EL (cell line): ENCODE measurements around the gene SPDYE6.
"Not testable (repeated sequence)": the region's sequence is repeated elsewhere in the genome, so short reads cannot be mapped to it uniquely, and the experiment has no call there.

Experiments
- DNase-seq: peaks from one replicate; pipeline ENCODE4 v3.0.0-alpha.2; 2016

The SPDYE6 gene, protein sequence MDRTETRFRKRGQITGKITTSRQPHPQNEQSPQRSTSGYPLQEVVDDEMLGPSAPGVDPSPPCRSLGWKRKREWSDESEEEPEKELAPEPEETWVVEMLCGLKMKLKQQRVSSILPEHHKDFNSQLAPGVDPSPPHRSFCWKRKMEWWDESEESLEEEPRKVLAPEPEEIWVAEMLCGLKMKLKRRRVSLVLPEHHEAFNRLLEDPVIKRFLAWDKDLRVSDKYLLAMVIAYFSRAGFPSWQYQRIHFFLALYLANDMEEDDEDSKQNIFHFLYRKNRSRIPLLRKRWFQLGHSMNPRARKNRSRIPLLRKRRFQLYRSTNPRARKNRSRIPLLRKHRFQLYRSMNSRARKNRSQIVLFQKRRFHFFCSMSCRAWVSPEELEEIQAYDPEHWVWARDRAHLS

DNA sequence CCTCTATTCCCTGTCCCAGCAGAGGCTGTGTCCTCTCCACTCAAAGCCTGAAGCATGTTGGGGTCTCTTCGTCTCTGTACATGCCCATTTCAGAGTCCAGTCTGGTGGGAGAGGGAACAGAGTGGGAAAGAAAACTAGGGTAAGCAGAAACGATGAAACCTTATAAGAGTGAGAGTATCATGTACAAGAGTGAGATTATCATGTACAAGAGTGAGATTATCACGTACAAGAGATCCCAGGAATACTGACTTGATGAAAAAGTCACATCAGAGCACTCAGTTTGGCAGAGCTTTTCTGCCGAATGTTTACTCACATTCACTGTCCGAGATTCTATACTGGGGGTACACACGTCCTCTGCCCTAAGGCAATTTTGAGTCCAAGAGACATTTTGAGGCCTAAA is at the start of gene SPDYE6:
Gene SPDYE6, minus strand, starts transcription at position 101 of the 400 bp plus-strand sequence. CDS start 421 bp downstream, outside the sequence.
- not testable (repeated sequence) for DNase-seq

DNA sequence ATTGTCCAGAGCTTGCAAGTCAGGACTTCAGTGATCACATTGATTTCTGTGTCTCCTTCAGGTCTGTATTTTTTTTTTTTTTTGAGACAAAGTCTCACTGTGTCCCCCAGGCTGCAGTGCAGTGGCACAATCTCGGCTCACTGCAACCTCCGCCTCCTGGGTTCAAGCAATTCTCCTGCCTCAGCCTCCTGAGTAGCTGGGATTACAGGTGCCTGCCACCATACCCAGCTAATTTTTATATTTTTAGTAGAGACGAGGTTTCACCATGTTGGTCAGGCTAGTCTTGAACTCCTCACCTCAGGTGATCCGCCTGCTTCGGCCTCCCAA is 48.6 kb upstream of the SPDYE6 start:
- not testable (repeated sequence) for DNase-seq

DNA sequence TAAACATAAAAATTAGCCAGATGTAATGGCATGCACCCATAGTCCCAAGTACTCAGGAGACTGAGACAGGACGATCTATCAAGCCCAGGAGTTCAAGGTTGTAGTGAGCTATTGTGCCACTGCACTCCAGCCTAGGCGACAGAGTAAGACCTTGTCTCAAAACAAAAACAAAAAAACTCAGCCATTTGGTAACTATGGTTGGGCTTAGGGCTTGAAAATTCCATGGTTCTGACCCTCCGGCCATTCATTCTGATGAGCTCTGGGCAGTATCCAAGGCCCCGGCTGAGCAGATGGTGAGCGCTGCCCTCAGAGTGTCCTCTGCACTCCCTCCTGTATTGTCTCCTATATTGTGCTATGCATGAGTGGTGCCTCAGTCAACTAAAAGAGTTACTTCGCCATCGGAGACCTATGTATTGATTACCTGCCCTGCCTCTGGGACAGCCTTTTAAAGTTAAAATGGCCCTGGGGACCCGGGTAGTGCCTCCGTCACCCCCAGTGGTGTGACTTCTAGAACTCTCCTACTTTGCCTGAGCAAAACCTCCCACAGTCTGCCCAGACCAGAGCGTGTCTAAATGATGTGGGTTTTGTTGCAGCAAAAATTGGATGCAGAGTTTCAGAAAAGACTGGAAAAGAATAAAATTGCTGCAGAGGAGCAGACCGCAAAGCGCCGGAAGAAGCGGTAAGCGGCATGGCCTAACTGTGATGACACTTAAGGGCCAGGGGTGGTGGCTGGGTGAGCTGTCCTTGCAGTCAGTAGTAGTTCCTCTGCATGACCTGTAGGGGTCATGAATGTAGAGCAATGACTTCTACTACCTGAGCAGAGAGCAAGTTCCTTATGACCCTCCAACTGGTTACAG is 48.0 kb upstream of the SPDYE6 start:
- DNase-seq, result peak; percentile 44

DNA sequence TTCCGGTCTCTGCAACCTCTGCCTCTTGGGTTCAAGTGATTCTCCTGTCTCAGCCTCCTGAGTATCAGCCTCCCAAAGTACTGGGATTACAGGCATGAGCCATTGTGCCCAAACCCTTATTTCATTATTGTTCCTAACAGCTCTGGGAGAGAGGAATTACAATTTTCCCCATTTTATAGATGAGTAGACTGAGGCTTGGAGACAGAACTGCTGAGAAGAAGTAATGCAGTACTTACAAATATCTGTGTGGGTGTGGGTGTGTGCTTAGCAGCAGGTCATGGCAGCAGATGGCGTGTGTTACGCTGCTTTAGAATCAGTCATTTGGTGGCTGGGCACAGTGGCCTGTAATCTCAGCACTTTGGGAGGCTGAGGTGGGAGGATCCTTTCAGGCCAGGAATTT is 47.3 kb upstream of the SPDYE6 start:
- no peak for DNase-seq

DNA sequence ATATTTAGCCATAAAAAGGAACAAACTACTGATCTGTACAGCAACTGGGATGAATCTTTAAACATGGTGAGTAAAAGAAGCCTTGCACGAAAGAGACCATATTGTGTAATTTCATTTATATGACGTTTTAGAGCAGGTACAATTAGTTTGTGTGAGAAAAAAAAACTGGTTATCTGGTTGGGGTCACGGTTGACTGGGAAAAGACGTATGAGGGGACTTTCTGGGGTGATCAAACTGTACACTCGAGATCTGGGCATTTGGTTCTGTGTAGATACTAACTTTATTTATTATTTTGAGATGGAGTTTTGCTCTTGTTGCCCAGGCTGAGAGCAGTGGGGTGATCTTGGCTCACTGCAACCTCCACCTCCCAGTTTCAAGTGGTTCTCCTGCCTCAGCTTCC is 44.1 kb upstream of the SPDYE6 start:
- DNase-seq, result no peak

DNA sequence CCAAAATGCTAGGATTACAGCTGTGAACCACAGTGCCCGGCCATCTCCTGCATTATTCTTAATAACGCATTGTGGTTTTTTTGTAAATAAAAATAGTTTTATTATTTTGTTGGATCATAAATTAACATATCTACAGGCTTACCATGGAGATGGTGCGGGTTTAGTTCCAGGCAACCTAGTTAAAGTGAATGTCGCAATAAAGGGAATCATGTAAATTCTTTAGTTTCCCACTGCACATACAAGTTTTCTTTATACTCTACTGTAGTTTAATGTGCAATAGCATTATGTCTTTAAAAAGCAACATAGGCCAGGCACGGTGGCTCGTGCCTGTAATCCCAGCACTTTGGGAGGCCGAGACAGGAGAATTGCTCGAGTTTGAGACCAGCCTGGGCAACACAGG is 42.3 kb upstream of the SPDYE6 start:
- DNase-seq, result no peak

DNA sequence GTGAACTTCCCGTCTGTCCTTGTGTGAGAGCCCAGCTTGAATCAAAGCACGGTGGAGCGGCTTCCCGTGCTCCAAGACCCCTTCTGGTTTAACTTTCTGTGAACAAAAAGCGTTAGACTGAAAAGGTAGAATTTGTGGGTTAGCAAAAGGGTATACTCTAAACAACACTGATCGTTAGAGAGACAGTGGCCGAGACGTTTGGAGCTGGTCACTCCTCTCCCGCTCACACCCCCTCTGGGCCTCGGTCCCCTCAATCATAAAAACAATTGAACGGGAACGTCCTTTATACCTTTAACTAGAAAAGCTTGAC is 40.4 kb upstream of the SPDYE6 start:
- DNase-seq, result no peak

DNA sequence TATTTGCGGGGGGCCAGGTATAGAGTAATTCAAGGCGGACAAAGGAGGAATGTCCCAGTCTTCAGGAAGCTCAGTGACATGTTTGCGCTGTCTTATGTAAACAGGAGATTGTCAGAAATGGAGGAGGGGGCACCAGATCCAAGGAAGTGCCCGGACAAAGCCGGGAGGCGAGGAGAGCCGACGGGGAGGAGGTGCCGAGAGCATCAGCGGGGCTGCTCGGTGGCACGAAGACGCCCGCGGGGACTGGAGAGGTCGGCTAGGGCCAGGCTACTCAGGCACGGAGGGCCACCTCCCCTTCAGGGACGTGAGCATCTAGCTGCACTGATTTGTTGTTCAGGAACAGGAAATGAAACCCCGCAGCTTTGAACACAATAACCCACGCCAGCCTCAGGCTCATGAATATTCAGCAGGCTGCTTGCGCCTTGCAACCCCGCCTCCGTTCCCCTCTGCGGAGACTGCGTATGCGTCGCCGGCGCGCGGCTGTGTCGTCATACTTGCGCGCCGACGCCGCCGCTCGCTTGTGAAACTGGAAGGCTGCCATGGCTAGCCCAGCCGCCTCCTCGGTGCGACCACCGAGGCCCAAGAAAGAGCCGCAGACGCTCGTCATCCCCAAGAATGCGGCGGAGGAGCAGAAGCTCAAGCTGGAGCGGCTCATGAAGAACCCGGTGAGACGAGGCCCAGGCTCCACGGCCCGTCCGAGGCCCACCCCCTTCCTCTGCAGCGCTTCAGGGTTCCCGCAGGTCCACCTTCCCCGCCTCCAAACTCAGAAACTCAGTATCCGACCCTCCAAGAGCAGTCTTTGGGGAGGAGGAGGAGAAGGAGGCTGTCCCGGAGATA is 39.8 kb upstream of the SPDYE6 start, which contains the start of gene PRKRIP1:
Gene PRKRIP1, plus strand, starts transcription at position 491 of the 837 bp plus-strand sequence. Its CDS starts 49 bp downstream, at position 540.
- peak; percentile 95 for DNase-seq

DNA sequence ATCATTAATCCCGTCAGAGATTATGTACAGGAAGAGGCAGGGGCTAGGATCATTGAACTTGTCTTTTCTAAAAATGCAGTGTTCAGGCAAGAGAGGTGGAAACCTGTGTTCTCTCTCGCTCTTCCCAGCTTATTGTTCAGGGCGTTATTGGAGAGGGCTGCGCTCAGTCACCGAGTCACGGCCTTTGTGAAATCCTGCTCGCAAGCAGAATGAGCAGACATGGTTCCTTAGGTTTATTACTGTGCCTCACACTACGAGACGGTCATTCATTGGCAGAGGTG is 39.3 kb upstream of the SPDYE6 start:
- DNase-seq, result no peak

DNA sequence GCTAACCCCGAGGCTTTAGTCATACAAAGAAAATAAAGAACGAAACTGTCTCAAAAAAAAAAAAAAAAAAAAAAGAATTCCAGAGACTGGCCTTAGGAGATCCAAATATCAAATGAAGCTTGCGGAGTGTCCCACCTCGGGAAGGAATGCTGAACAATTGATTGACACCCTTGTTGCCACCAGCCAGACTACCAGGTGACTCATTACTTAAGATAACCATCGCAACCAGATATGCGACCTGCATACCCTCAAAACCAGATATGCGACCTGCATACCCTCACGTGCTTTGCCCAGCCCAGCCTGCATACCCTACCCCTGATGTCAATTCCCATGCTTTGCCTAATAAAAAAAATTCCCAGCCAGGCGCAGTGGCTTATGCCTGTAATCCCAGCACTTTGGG is 37.2 kb upstream of the SPDYE6 start:
- peak; percentile 67 for DNase-seq

DNA sequence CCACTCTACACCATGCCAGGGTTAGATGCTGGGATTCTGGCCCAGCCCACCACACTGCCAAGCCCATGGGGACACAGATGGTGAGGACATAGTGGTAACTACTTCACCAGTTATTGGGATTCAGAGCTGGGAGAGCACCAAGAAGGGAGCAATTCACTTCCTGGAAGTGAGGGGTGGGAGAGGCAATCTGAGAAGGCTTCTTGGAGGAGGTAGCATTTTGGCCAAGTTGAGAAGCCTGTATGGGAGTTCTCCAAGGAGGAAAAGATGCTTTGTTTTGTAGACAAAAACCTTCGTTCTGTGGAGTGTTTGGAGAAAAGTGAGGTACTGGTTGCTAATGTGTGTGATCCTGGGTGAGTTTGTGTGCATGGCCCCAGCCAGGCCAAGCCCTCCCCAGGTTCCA is 36.1 kb upstream of the SPDYE6 start:
- no peak for DNase-seq

DNA sequence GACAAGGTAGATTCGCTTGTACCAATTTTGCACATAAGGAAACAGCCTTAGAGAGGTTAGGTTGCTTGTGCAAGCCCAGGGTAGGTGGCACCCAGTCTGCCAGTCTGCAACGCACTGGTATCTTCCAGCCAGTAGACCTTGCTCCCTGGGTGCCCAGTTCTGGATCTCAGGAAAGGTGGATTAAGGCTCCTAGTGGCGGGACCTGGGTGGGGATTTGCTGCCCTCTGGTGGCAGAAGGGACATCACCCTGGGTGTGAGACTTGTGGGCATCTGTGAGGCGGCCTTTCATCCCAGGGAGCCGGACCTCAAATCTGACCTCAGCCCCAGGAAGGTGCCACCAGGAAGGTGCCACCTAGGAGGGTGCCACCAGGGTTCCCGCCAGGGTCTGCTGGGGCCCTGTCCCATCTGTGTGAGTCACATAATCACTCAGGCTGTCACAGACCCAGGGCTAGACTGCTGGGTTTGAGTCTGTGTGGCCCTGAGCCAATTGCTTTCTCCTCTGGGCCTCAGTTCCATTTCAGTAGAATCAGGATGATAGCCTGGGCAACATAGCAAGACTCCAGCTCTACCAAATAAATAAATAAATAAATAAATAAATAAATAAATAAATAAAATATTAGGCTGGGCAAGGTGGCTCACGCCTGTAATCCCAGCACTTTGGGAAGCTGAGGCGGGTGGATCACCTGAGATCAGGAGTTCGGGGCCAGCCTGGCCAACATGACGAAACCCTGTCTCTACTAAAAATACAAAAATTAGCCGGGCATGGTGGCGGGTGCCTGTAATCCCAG is 34.6 kb upstream of the SPDYE6 start:
- peak; percentile 72 for DNase-seq

DNA sequence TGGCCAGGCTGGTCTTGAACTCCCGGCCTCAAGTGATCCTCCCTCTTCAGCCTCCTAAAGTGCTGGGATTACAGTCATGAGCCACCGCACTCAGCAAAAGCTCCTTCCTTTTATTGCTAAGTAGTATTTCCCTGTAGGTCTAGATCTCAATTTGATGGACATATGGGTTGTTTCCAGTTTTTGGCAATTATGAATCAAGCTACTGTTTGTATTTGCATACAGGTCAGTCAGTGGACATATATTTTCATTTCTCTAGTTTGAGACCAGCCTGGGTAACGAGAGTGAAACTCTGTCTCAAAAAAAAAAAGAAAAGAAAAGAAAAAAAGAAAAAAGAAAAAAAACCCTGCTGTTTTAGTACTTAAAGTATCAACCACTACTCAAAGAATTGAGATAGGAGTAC is 33.6 kb upstream of the SPDYE6 start:
- no peak for DNase-seq

DNA sequence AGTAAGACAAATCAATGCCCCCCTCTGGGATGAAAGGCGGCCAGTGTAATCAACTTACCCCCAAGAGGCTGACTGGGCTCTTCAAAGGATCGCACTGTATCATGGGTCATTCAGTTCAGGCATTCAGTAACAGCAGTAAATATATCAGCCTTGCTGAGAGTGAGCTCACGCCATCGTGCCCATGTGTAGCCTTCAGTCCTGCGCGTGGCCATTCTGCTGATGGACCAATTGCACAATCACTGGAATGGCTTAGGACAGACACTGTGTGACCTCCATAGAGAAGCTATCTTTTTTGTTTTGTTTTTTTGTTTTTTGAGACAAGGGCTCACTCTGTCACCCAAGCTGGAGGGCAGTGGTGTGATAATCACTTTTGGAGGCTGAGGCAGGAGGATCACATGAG is 30.8 kb upstream of the SPDYE6 start:
- DNase-seq, result no peak

DNA sequence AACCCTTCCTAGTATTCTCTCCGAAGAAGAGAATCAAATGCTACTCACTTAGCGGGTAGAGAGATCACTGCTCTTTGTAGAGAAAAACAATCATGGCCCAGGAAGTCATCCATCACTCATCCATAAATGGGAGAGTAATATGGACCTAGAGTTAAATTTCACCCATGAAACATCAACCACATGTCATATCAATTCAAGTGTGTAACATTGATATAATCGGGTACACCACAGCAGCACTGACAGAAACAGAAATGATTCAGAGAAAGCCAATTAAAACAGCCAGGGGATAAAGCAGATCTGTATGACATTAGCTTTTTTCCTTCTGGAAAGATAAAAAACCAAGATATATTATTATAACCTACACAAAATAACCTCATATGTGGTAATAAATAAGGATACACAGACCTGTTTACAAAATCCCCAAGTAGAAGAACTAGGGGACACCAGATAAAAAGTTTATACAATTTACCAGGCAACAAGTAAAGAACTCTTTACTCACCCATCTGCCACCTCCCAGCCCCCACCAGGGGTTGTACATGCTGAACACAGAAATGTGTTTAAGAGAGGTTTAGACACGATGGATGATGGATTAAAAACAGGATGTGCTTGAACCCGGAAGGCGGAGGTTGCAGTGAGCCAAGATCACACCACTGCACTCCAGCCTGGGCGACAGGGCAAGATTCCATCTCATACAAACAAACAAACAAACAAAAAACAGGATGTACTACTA is 25.6 kb upstream of the SPDYE6 start:
- DNase-seq, result not testable (repeated sequence)

DNA sequence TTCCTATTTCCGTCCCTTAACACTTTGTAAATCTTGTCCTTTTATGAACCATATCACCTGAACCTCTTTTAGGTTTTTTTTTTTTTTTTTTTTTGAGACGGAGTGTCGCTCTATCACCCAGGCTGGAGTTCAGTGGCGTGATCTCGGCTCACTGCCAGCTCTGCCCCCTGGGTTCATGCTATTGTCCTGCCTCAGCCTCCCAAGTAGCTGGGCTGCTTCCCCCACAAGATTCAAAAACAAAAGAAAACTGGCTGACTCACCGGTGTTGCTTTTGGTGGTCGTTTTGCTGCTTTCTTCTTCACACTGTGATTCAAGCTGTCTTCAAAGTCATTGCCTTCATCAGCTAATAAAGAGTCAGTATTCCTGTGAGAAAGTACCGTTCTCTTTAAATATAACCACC is 24.6 kb upstream of the SPDYE6 start:
- DNase-seq, result not testable (repeated sequence)

DNA sequence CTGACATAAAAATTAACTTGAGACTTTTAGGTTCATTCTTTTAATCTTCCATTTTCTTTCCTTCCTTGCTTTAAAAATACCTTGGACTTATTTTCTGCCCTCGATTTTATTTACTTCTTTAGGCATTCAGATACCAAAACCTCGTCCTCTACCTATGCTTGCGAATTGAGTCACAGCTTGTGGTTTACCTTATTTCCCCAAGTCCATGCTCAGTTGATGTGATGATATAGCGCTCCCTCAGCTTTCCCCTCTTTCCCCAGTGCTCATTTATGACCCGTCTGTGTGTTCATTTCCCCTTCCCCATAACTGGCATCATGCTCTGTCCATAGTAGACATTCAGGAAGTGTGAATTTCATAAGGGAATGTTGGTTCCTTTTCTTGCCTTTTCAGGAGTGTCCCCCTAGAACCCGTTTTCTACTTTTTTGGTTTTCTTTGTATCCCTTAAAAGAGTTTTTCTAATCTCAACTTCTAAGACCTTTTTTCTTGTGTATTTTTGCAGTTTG is 20.8 kb upstream of the SPDYE6 start:
- DNase-seq, result no peak

DNA sequence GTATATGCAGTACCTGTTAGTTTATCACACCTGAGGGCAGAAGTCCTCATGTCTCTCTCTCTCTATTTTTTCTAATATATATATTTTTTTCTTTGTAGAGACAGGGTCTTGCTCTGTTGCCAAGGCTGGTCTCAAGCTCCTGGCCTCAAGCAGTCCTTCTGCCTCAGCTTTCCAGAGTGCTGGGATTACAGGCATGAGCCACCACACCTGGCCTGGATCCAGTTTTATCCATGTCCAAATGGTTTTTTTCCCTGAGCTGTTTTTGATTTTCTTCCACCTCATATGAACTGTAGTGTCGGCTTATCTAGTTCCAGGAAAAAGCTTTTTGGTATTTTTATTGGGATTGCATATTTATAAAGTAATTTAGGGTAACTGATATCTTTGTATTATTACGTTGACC is 16.6 kb upstream of the SPDYE6 start:
- not testable (repeated sequence) for DNase-seq

DNA sequence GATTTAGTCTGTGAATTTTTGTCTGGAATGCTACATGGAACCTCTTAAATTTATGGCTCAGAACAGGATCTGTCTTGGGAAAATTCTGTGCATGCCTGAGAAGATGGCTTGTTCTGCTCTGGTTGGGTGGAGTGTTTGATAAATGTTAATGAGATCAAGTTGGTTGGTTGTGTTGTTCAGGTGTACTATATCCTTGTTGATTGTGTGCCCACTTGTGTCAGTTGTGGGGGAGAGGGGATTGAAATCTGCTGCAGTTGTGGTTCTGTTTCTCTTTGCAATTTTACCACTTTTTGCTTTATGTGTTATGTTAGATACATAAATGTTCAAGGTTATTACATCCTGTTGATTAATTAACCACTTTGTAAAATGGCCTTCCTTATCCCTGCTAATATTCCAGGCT is 13.8 kb upstream of the SPDYE6 start:
- not testable (repeated sequence) for DNase-seq

DNA sequence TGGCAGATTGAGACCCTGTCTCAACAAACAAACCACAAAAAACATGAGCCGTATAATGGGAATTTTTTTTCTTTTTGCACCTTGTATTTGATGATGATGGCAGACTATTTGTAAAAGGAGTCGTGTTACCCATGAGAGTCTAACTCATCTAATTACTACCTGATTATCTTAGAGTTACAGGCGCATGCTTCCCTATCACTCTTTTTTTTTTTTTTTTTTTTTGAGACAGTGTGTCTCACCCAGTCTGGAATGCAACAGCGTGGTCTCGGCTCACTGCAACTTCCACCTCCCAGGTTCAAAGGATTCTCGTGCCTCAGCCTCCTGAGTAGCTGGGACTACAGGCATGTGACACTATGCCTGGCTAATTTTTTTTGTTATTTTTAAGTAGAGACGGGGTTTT is 9.1 kb upstream of the SPDYE6 start:
- DNase-seq, result not testable (repeated sequence)

DNA sequence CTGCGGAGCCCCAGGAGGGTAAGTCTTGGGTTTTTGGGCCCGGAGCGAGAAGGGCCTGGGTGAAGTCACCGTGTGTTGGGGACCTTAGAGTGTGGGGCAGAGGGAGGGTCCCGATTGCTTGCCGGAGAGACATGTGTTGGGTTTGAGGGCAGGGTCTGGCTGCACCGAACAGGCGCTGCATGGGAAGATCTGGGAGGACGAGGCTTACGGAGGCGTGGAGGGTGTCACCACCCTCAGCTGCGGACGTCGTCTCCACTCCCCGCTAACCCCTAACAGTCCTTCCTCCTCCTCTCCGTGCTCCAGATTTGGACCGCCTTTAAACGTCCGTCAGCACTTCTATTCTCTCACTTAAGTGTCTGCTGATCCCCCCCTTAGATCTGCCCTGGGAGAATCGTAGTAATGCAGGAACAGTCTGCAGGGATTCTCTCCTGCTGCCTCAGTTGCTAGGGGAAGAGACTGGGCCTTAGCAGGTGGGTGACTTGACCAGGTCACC is 8.2 kb upstream of the SPDYE6 start:
- DNase-seq, result peak; percentile 9
